ENCODE measurements around the gene NCBP3. TPM values are rescaled to one million over a fixed set of nuclear protein-coding genes. Genes with fewer than 3 reads are reported as not detected.
A peak's percentile ranks its signal among the peaks of the same experiment; 100 is the strongest.

Gene NCBP3
- total and polyA plus RNA-seq, 4 donors = 4.6 to 17.1 (median 8.3) TPM

DNA sequence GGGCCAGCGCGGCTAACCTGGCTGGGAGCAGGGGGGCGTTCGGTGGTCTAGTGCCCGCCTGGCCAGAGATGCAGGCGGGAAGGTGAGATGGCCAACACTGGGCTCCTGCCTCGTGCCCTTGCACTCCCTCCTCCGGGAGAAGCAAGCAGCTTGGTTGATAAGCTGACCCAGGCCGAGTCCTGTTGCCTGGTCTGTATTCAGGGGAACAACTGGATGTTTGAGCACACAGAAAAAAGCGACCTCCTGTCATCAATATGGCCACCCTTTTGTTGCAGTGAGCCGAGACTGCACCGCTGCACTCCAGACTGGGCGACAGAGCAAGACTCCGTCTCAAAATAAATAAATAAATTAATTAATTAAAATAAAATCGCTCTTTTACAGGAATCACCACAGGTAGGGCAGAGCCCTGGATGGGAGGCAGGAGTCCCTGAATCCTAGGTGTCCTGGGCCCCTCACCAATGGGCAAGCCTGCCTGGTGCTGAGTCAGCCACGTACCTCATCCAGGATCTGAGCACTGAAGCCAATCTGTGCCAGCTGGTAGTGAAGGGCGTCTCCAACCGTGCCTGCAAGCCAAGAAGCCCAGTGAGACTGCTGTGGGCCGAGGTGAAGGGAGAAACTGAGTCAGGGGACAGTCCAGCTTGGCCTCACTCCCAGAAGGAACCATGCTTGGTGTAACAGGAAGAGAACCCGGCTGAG is 90.6 kb downstream of the NCBP3 start:
- Histone ChIP-seq H3K9me3 (ENCODE audit: control insufficient read depth in 4 of 4, low read length in 3 of 4) (no peaks in the 10 kb centered on the region), H3K4me3 (ENCODE audit: low read depth in 1 of 3, low read length in 3 of 3) (peak overlapping the region in 1 of 3 donors; percentile 21), H3K36me3 (ENCODE audit: control insufficient read depth in 4 of 4, insufficient read depth in 3 of 4, low read depth in 1 of 4, low read length in 3 of 4) (no peaks in the 10 kb centered on the region), H3K4me1 (ENCODE audit: control insufficient read depth in 4 of 4, insufficient read depth in 4 of 4, low read length in 3 of 4) (peaks cover 0 to 4% (median 0%) of the 10 kb centered on the region in 4 donors), H3K27ac (ENCODE audit: low read depth in 1 of 2, low read length in 2 of 2) (no peak overlapping the region), H3K27me3 (ENCODE audit: control insufficient read depth in 4 of 4, insufficient read depth in 4 of 4, low read length in 3 of 4) (no peaks in the 10 kb centered on the region), H3K9ac (ENCODE audit: low read depth in 1 of 2, low read length in 2 of 2) (no peak overlapping the region)
- no peak for DNase-seq (ENCODE audit: low spot score)
- TF ChIP-seq RAD21 (IDR thresholded peaks at IDR 0.05) (no peak), SP1 (IDR thresholded peaks at IDR 0.05) (no peak), YY1 (IDR thresholded peaks at IDR 0.05) (no peak), GABPA (IDR thresholded peaks at IDR 0.05 in 1 of 2, conservative IDR thresholded peaks at IDR 0.05 in 1 of 2) (no peak), TAF1 (conservative IDR thresholded peaks at IDR 0.05) (no peak), EGR1 (IDR thresholded peaks at IDR 0.05; ENCODE audit: low read depth in 2 of 2) (no peak), REST (IDR thresholded peaks at IDR 0.05) (no peak), RXRA (IDR thresholded peaks at IDR 0.05) (no peak), FOXA2 (IDR thresholded peaks at IDR 0.05) (no peak), ZBTB33 (IDR thresholded peaks at IDR 0.05) (no peak), NR2F2 (IDR thresholded peaks at IDR 0.05) (no peak), HNF4A (conservative IDR thresholded peaks at IDR 0.05) (no peak), ATF3 (IDR thresholded peaks at IDR 0.05) (no peak), JUND (IDR thresholded peaks at IDR 0.05) (no peak), FOXA1 (IDR thresholded peaks at IDR 0.05) (no peak), HNF4G (IDR thresholded peaks at IDR 0.05) (no peak)
- TF ChIP-seq, protein P1, sequence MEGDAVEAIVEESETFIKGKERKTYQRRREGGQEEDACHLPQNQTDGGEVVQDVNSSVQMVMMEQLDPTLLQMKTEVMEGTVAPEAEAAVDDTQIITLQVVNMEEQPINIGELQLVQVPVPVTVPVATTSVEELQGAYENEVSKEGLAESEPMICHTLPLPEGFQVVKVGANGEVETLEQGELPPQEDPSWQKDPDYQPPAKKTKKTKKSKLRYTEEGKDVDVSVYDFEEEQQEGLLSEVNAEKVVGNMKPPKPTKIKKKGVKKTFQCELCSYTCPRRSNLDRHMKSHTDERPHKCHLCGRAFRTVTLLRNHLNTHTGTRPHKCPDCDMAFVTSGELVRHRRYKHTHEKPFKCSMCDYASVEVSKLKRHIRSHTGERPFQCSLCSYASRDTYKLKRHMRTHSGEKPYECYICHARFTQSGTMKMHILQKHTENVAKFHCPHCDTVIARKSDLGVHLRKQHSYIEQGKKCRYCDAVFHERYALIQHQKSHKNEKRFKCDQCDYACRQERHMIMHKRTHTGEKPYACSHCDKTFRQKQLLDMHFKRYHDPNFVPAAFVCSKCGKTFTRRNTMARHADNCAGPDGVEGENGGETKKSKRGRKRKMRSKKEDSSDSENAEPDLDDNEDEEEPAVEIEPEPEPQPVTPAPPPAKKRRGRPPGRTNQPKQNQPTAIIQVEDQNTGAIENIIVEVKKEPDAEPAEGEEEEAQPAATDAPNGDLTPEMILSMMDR (IDR thresholded peaks at IDR 0.05; ENCODE audit: low read depth, low read length, missing input control) = no peak
- TF ChIP-seq, protein P2, sequence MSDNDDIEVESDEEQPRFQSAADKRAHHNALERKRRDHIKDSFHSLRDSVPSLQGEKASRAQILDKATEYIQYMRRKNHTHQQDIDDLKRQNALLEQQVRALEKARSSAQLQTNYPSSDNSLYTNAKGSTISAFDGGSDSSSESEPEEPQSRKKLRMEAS (IDR thresholded peaks at IDR 0.05) = no peak
- 58% methylated on average over 20 of the region's 20 CpGs for WGBS
